Measurements from ENCODE around the gene SCN4B. TPM values are rescaled to one million over a fixed set of nuclear protein-coding genes. Genes with fewer than 3 reads are reported as not detected.

The SCN4B gene
- total RNA-seq, 1 experiment from 2014 or later = 0.33 TPM

DNA sequence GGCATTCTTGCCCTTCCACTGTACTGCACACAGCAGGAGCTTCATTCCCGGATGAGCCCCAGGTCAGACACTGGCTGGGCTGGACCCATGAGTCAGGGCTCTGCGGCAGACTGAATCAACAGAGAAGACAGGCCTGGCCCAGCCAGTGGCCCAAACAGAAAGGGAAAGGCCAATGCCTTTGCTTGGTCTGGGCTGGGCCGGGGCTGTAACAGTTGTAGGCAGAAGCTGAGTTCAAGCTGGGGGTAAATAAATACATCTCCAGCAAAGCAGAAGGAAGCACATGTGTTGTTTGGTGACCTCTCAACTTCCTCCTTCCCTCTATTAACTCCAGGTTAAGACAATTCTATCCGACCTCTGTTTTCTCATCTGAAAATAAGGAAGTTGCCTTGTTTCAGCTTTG lies 64.1 kb downstream of the SCN4B start:
- intact Hi-C loops (cut with micrococcal nuclease; ENCODE audit: unreplicated experiment) = no loop called here
- Histone ChIP-seq H3K9me3 (ENCODE audit: control insufficient read depth, insufficient read depth, low read depth, low read length) (peaks cover 2% of the 10 kb centered on the region; the same call in 1 of the 2 replicates), H3K27me3 (ENCODE audit: control insufficient read depth, insufficient read depth, low read length) (no peaks in the 10 kb centered on the region), H3K4me3 (ENCODE audit: low read depth in 2 of 2, low read length in 2 of 2) (no peak overlapping the region), H3K36me3 (ENCODE audit: control insufficient read depth, insufficient read depth, low read length) (no peaks in the 10 kb centered on the region), H3K27ac (ENCODE audit: low read length) (no peak overlapping the region), H3K4me1 (ENCODE audit: control insufficient read depth, insufficient read depth, low read length) (no peaks in the 10 kb centered on the region)
- CTCF ChIA-PET = no interaction called here
- TF ChIP-seq SIN3A (IDR thresholded peaks at IDR 0.05; ENCODE audit: borderline replicate concordance, insufficient read depth, low read depth, low read length) = no peak
- TF ChIP-seq, protein P1, sequence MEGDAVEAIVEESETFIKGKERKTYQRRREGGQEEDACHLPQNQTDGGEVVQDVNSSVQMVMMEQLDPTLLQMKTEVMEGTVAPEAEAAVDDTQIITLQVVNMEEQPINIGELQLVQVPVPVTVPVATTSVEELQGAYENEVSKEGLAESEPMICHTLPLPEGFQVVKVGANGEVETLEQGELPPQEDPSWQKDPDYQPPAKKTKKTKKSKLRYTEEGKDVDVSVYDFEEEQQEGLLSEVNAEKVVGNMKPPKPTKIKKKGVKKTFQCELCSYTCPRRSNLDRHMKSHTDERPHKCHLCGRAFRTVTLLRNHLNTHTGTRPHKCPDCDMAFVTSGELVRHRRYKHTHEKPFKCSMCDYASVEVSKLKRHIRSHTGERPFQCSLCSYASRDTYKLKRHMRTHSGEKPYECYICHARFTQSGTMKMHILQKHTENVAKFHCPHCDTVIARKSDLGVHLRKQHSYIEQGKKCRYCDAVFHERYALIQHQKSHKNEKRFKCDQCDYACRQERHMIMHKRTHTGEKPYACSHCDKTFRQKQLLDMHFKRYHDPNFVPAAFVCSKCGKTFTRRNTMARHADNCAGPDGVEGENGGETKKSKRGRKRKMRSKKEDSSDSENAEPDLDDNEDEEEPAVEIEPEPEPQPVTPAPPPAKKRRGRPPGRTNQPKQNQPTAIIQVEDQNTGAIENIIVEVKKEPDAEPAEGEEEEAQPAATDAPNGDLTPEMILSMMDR (IDR thresholded peaks at IDR 0.05) = no peak
- no peak for TF ChIP-seq TCF7L2 (IDR thresholded peaks at IDR 0.05; ENCODE audit: low read depth, low read length)
- no peak for TF ChIP-seq POLR2AphosphoS5 (IDR thresholded peaks at IDR 0.05; ENCODE audit: low read depth, low read length)
- TF ChIP-seq, protein P2, sequence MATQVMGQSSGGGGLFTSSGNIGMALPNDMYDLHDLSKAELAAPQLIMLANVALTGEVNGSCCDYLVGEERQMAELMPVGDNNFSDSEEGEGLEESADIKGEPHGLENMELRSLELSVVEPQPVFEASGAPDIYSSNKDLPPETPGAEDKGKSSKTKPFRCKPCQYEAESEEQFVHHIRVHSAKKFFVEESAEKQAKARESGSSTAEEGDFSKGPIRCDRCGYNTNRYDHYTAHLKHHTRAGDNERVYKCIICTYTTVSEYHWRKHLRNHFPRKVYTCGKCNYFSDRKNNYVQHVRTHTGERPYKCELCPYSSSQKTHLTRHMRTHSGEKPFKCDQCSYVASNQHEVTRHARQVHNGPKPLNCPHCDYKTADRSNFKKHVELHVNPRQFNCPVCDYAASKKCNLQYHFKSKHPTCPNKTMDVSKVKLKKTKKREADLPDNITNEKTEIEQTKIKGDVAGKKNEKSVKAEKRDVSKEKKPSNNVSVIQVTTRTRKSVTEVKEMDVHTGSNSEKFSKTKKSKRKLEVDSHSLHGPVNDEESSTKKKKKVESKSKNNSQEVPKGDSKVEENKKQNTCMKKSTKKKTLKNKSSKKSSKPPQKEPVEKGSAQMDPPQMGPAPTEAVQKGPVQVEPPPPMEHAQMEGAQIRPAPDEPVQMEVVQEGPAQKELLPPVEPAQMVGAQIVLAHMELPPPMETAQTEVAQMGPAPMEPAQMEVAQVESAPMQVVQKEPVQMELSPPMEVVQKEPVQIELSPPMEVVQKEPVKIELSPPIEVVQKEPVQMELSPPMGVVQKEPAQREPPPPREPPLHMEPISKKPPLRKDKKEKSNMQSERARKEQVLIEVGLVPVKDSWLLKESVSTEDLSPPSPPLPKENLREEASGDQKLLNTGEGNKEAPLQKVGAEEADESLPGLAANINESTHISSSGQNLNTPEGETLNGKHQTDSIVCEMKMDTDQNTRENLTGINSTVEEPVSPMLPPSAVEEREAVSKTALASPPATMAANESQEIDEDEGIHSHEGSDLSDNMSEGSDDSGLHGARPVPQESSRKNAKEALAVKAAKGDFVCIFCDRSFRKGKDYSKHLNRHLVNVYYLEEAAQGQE (IDR thresholded peaks at IDR 0.05; ENCODE audit: insufficient read depth in 1 of 2, low read depth in 2 of 2, low read length in 1 of 2) = no peak
- DNase-seq (ENCODE audit: low read depth, low spot score) = no peak
- BruUV-seq (replicated peaks) = no TSS peak
- no peak for ATAC-seq
- POLR2A ChIA-PET = no interaction called here
- in situ Hi-C loops (cut with HindIII; ENCODE audit: low pct_unique_long_range_greater_than_20kb, low sequenced_read_pairs) = no loop called here

DNA sequence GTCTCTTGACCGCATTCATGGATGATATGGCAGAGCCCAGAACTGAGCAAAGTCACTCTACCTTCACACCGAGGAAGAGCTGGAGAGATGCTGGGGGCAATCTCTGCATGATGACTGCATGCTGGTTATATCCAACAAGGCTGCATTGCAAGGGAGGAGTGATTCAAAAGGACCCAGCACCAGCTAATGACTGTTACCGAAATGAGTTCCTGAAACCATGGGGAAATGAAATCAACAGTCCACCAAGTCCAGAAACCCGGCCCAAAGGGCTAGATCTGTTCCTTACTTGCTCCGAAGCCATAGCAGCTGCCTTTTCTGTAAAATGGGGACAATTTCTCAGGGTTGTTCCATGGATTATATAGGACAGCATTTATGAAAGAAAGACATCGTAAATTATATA lies 64.7 kb downstream of the SCN4B start:
- ChIA-PET POLR2A (no interaction called here), CTCF (no interaction called here)
- ATAC-seq = no peak
- no peak overlapping the region for H3K4me3 ChIP-seq (ENCODE audit: low read depth in 2 of 2, low read length in 2 of 2)
- H3K9me3 ChIP-seq (ENCODE audit: control insufficient read depth, insufficient read depth, low read depth, low read length) = peaks cover 2% of the 10 kb centered on the region; the same call in 1 of the 2 replicates
- no peak for DNase-seq (ENCODE audit: low read depth, low spot score)
- H3K27me3 ChIP-seq (ENCODE audit: control insufficient read depth, insufficient read depth, low read length) = no peaks in the 10 kb centered on the region
- no peaks in the 10 kb centered on the region for H3K36me3 ChIP-seq (ENCODE audit: control insufficient read depth, insufficient read depth, low read length)
- in situ Hi-C loops (cut with HindIII; ENCODE audit: low pct_unique_long_range_greater_than_20kb, low sequenced_read_pairs) = no loop called here
- no peaks in the 10 kb centered on the region for H3K4me1 ChIP-seq (ENCODE audit: control insufficient read depth, insufficient read depth, low read length)
- H3K27ac ChIP-seq (ENCODE audit: low read length) = no peak overlapping the region
- TF ChIP-seq, protein P1 (IDR thresholded peaks at IDR 0.05) = no peak
- TF ChIP-seq POLR2AphosphoS5 (IDR thresholded peaks at IDR 0.05; ENCODE audit: low read depth, low read length) (no peak), TCF7L2 (IDR thresholded peaks at IDR 0.05; ENCODE audit: low read depth, low read length) (no peak), SIN3A (IDR thresholded peaks at IDR 0.05; ENCODE audit: borderline replicate concordance, insufficient read depth, low read depth, low read length) (no peak)
- TF ChIP-seq, protein P2 (IDR thresholded peaks at IDR 0.05; ENCODE audit: insufficient read depth in 1 of 2, low read depth in 2 of 2, low read length in 1 of 2) = no peak
- intact Hi-C loops (cut with micrococcal nuclease; ENCODE audit: unreplicated experiment) = no loop called here
- BruUV-seq (replicated peaks) = no TSS peak
